Neutrophil (primary cell): ENCODE measurements around the gene GNA12.

Experiments used
- H3K27ac ChIP-seq: fragments of 200-600 bp; sonication (generic); 2 replicates; pipeline ENCODE4 v1.5.1; 2016; ENCODE audit warnings: mild to moderate bottlenecking, moderate library complexity
- H3K27me3 ChIP-seq: fragments of 200-600 bp; sonication (generic); 2 replicates; pipeline ENCODE4 v1.6.0; 2016; ENCODE audit warnings: mild to moderate bottlenecking
- H3K36me3 ChIP-seq: fragments of 200-600 bp; sonication (generic); 2 replicates; pipeline ENCODE4 v1.5.1; 2017
- H3K4me1 ChIP-seq, 2 experiments: fragments of 200-600 bp in 1 of 2; sonication (generic) in 1 of 2; 1 replicate in 1 of 2; 2 replicates in 1 of 2; pipeline versions ENCODE4 v1.5.1 to v1.6.1; 2013 to 2016; ENCODE audit warnings: low read depth in 1 of 2, low read length in 1 of 2, mild to moderate bottlenecking in 1 of 2, moderate library complexity in 1 of 2; ENCODE audit not compliant: control insufficient read depth in 1 of 2, insufficient read depth in 1 of 2
- H3K4me3 ChIP-seq, 2 experiments: fragments of 200-600 bp in 1 of 2; sonication (generic) in 1 of 2; 1 replicate in 1 of 2; 2 replicates in 1 of 2; pipeline ENCODE4 v1.5.1; 2013 to 2016; ENCODE audit warnings: low read depth in 1 of 2, low read length in 1 of 2, mild to moderate bottlenecking in 1 of 2, moderate library complexity in 1 of 2
- H3K9me3 ChIP-seq: fragments of 200-600 bp; sonication (generic); 2 replicates; pipeline ENCODE4 v1.5.1; 2016
- CTCF ChIP-seq: fragments of 200-600 bp; sonication (generic); IDR thresholded peaks from 2 replicates; pipeline ENCODE4 v1.5.1; 2016; ENCODE audit warnings: antibody characterized with exemption

Gene GNA12

DNA sequence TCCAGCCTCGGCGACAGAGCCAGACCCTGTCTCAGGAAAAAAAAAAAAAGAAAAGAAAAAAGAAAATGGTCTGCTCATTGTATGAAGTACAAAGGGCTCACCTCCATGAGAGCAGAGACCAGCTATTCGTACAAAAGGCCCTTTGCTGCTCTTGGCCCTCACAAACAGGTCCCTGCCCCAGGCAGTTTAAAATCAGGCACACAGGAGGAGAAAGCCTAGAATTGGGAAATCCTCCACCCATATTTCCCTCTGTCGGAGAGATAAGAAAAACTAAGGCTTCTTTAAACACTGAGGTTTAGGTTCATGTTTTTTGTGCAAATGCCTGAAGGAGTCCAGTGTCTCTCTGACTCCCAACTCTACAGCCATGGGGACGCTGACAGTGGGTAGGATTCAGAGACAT is 15.1 kb downstream of the GNA12 start:
- Histone ChIP-seq H3K4me3 (no peak overlapping the region), H3K27ac (no peak overlapping the region), H3K4me1 (peaks cover 4 to 14% of the 10 kb centered on the region in 2 experiments), H3K9me3 (no peaks in the 10 kb centered on the region), H3K27me3 (no peaks in the 10 kb centered on the region), H3K36me3 (no peaks in the 10 kb centered on the region)
- TF ChIP-seq CTCF = no peak

GRCh38 chr7:2826771-2827170 is 17.3 kb downstream of the GNA12 start:
- Histone ChIP-seq H3K9me3 (no peaks in the 10 kb centered on the region), H3K4me1 (peaks cover 4 to 7% of the 10 kb centered on the region in 2 experiments), H3K27ac (no peak overlapping the region), H3K36me3 (no peaks in the 10 kb centered on the region), H3K4me3 (no peak overlapping the region), H3K27me3 (no peaks in the 10 kb centered on the region)
- TF ChIP-seq CTCF = no peak

DNA sequence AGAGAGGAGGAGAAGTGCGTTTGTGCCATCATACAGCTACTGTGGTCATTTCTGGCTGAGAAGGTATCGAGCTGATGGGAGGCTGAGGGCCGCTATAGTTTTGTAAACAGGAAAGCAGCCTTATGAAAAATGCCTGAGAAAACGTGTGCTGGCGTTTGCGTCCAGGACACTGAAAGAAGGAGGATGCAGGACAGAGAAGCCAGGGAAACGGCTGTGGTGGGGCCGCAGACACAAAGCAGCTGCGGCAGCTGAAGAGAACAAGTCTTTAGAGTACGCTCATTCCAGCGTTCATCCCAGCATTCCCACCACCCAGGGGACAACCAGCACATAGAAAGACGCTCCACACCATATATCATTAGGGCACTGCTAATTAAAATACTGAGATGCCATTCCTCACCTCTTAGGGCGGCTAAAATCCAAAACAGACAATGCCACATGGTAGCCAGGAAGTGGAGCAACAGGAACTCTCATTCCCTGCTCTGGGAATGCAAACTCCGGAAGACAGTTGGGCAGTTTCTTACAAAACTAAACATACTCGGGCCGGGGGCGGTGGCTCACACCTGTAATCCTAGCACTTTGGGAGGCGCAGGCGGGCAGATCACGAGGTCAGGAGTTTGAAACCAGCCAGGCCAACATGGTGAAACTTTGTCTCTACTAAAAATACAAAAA is 18.4 kb downstream of the GNA12 start:
- no peaks in the 10 kb centered on the region for H3K9me3 ChIP-seq
- no peak for TF ChIP-seq CTCF
- H3K4me1 ChIP-seq = peaks cover 4 to 13% of the 10 kb centered on the region in 2 experiments
- no peaks in the 10 kb centered on the region for H3K36me3 ChIP-seq
- no peaks in the 10 kb centered on the region for H3K27me3 ChIP-seq
- H3K4me3 ChIP-seq = no peak overlapping the region
- H3K27ac ChIP-seq = no peak overlapping the region

GRCh38 chr7:2824678-2825461 is 19.2 kb downstream of the GNA12 start:
- no peaks in the 10 kb centered on the region for H3K36me3 ChIP-seq
- no peaks in the 10 kb centered on the region for H3K27me3 ChIP-seq
- H3K27ac ChIP-seq = no peak overlapping the region
- H3K9me3 ChIP-seq = no peaks in the 10 kb centered on the region
- no peak for TF ChIP-seq CTCF
- H3K4me3 ChIP-seq = no peak overlapping the region
- peaks cover 4 to 13% of the 10 kb centered on the region in 2 experiments for H3K4me1 ChIP-seq

- H3K9me3 ChIP-seq = no peaks in the 10 kb centered on the region
- H3K4me3 ChIP-seq = no peak overlapping the region
- TF ChIP-seq CTCF = no peak
- no peaks in the 10 kb centered on the region for H3K36me3 ChIP-seq
- no peaks in the 10 kb centered on the region for H3K27me3 ChIP-seq
- H3K4me1 ChIP-seq = peaks cover 4 to 13% of the 10 kb centered on the region in 2 experiments
- no peak overlapping the region for H3K27ac ChIP-seq
These were observed 20.0 kb downstream of the GNA12 start for GRCh38 chr7:2824026-2824677.
